HG03558 (cell line): ENCODE results near the gene MED28.

Experiments used
- ATAC-seq: cut with Tn5 transposase; IDR thresholded peaks from one replicate; pipeline ENCODE4 v1.9.1; 2021; ENCODE audit warnings: moderate number of reproducible peaks; ENCODE audit not compliant: unreplicated experiment; ENCODE audit errors: extremely low read depth

The MED28 gene

DNA sequence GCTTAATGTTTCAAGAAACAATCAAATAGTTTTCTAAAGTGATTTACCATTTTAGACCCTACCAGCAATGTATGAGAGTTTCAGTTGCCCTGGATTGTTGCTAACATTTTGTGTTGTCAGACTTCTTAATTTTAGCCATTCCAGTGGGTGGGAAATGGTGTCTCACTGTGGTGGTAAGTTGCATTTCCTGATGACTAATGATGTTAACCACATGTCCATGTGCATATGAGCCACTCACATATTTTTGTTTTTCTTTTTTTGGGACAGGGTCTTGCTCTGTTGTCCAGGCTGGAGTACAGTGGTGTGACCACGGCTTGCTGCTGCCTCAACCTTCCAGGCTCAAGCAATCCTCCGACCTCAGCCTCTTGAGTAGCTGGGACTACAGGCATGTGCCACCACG lies 48.3 kb downstream of the MED28 start:
- ATAC-seq = no peak

DNA sequence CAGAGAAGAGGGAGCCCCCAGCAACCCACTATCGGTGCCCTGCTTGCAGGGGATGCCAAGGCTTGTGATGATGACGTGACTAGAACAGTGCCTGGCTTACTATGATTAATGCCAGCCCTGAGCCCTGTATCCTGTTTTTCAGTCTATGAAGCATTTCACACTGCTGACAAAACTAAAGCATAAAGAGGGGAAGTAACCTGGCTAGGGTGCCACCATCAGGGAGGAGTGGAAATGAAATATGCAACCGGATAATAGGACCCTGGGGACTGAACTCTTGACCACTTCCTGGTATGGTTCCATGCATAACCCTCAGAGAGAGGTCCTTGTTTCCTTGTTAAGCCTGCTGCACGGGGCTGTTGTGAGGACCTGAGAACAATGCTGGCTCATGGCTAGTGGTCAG lies 50.3 kb downstream of the MED28 start:
- peak; percentile 86 for ATAC-seq

DNA sequence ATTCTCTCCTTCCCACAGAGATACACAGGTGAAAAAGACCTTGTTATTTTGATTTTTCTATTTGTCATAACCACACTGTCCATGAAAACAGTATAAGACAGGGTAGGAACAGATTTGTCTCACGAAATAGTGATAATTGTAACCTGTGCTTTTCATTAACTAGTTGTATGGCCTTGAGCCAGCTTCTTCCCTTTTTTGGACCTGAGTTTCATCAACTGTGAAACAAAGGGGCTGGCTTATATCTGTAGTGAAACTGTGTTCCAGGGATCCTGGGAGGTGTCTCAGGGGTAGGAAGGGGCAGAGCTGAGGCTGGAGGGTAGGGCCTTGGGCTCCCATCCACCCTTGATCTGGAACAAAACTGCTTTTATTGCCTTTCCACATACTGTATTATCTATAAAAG lies 50.9 kb downstream of the MED28 start:
- no peak for ATAC-seq

DNA sequence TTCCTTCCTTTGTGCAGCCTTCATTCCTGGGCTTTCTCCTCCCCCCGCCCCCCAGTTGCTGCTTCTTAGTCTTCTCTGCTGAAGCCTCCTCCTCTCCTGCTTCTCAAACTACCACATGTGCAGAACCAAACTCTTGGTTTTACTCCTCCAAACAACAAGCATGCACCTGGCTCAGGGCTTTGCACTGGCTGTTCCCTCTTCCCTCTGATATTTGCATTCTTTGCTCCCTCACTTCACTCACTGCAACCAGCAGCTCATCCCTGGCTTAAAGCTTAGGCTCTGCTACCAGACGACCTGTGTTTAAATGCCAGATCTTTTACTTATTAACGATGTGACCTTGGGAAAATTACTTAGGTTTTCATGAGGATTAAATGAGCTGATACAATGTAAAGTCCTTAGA lies 51.4 kb downstream of the MED28 start:
- ATAC-seq = no peak

DNA sequence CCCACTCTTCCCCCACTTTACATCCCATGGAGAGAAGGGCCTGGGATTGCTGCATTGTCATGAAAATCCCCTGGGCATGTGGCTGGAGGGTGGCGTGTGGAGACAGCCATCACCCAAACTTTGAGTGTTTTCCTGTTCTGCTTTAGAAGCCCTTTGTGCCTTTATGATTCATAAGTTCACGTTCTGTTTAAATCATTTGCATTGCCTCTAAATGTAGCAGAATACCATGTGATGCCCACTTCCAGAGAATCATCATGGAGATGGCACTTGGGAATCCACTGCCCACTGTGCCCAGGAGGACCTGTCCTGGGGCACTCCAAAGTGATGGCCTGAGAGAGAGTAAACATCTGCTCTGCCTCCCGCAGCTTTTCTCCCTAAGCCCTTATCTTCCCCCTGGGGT lies 52.8 kb downstream of the MED28 start:
- ATAC-seq = no peak

DNA sequence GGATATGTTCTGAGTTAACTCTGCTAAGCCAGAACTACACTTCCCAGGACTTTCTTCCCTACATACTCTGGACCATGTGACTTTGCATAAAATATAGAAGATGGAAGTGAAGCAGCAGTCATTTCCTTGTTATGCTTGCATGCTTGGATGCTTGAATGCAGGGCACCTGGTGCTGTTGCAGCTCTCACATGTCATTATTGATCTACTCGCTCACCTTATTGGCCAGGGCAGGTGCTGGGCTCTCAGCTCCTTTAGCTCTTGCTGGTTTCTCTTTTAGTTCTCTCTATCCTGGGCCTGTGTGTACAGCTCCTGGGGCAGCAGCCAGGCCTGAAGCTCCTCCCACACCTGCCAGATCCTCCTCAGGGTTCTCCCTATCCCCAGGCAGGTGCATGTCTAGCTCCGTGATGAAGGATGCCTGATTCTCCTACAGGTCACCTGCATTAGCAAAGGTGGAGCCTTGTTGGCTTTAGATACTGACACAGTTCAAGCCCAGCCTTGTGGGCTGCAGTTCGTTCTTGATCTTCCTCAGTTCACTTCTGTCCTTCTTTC lies 53.3 kb downstream of the MED28 start:
- no peak for ATAC-seq

- no peak for ATAC-seq
These were observed 56.0 kb downstream of the MED28 start for GRCh38 chr4:17670423-17670822.

DNA sequence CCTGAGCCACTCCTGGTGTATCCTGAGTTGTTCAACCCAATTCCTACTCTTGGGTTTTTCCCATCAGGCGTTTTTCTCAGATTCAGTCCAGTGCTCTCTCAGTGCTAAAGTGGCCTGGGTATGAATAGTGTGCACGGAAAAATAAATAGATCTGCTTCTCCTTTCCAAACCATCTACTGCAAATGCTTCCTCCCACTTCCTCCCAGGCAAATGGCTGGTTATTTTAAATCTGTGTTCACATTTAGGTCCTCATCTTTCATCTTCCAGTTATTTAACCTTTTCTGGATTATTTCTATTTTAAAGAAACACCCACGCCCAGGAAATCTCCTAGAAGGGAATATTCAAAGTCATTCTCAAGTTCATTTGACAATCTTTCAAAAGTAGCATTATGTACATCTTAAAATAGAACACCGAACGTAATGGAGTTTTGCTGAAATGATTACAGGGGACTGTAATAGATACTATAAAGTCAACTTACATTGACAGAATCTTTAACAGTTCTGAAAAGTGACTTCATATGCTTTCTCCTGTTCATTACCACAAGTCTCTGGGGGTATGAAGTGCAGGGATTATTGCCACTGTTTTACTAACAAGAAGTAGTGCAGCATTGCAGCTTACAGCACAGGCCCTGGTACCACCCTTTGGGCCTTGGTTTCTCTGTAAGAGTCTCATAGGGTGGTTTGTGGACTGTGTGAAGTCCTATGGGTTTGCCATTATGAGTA lies 66.3 kb downstream of the MED28 start:
- ATAC-seq = no peak

- ATAC-seq = no peak
These were observed 67.1 kb downstream of the MED28 start for GRCh38 chr4:17681281-17682221.

GRCh38 chr4:17682222-17682566 lies 67.8 kb downstream of the MED28 start:
- no peak for ATAC-seq
